Measurements from ENCODE around the gene LIMCH1.

LIMCH1 gene

DNA sequence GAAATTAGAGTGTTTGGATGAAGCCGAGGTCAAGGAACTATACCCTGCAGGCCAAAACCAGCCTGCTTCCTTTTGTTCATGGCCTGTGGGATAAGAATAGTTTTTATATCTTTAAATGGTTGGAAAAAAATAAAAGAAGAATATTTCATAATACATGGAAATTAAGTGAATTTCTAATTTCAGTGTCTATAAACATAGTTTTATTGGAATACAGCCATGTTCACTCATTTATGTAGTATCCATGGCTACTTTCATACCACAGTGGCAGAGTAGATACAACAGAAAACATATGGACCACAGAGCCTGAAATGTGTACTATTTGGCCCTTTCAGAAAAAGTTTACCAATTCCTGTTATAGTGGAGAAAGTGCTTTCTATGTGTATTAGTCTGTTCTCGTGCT, 13.6 kb downstream of the LIMCH1 start:
- CTCF ChIA-PET = no interaction called here
- POLR2A ChIA-PET = no interaction called here
- TF ChIP-seq, protein P1, sequence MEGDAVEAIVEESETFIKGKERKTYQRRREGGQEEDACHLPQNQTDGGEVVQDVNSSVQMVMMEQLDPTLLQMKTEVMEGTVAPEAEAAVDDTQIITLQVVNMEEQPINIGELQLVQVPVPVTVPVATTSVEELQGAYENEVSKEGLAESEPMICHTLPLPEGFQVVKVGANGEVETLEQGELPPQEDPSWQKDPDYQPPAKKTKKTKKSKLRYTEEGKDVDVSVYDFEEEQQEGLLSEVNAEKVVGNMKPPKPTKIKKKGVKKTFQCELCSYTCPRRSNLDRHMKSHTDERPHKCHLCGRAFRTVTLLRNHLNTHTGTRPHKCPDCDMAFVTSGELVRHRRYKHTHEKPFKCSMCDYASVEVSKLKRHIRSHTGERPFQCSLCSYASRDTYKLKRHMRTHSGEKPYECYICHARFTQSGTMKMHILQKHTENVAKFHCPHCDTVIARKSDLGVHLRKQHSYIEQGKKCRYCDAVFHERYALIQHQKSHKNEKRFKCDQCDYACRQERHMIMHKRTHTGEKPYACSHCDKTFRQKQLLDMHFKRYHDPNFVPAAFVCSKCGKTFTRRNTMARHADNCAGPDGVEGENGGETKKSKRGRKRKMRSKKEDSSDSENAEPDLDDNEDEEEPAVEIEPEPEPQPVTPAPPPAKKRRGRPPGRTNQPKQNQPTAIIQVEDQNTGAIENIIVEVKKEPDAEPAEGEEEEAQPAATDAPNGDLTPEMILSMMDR (IDR thresholded peaks at IDR 0.05; ENCODE audit: control extremely low read depth, extremely low read depth, low read depth, missing control alignments) = no peak
- DNase-seq (ENCODE audit: extremely low spot score) = no peak

DNA sequence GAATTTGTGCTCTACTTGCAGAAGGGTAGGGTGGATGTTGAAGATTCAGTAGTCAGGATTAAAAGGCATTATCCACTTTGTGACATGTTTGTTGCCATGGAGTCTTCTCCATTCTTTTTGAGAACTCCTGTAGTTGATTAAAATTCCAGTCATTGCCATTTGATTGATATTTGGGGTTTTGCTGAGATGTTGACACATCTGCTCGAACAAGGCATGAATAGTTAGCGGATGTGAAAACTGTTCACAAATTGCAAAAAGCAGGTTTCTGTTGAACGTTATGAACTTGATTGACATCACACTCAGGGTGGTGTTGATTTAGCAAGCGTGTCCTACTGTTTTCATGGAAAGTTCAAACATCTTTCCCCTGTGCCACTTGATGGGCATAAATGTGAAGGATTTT, 16.9 kb downstream of the LIMCH1 start:
- TF ChIP-seq, protein P1 (IDR thresholded peaks at IDR 0.05; ENCODE audit: control extremely low read depth, extremely low read depth, low read depth, missing control alignments) = no peak
- ChIA-PET CTCF (no interaction called here), POLR2A (no interaction called here)
- no peak for DNase-seq (ENCODE audit: extremely low spot score)

DNA sequence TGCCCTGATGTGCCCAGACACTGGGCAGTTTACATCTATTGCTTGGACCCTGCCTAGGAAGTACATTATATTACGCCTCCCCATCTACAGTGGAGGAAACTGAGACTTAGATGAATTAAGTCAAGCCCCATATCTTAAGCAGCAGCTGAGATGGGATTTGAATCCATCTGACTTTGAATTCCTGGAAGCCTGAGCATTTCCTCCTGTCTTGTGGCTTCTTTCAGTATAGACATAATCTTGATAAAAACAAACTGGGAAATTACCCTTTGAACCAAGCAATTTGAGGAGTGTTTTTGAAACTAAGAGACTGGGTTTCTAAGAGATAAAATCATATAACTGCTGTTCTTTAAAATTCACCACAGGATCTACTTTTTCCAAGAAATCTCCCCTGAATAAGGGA, 18.6 kb downstream of the LIMCH1 start:
- ChIA-PET POLR2A (no interaction called here), CTCF (no interaction called here)
- DNase-seq (ENCODE audit: extremely low spot score) = no peak
- TF ChIP-seq, protein P1 (IDR thresholded peaks at IDR 0.05; ENCODE audit: control extremely low read depth, extremely low read depth, low read depth, missing control alignments) = no peak

DNA sequence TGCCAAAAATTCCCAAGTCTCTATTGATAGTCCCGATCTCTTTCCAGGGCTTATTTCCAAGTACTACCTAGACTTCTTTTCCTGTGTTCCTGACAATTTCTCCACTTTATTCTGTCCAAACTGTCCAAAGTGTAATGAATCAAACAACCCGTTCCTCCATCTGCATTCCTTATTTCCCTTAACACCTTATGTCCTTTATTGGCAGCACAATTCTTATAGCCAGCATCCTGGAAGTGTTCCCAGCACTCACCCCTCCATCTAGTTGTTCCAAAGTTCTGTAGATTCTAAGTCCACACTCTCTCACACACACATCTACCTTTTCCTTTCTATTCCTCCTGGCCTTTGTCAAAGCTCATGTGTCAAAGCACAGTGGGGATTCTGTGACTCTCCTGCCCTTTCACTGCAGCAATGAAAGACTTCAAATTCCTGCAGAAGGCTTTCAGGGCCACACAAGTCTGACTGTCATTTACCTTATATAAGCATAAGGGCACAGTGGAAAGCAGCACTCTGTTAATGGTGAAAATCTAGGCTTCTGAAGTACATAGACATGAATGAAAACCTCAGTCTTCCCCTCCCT, 22.1 kb downstream of the LIMCH1 start:
- TF ChIP-seq, protein P1 (IDR thresholded peaks at IDR 0.05; ENCODE audit: control extremely low read depth, extremely low read depth, low read depth, missing control alignments) = no peak
- ChIA-PET CTCF (no interaction called here), POLR2A (no interaction called here)
- no peak for DNase-seq (ENCODE audit: extremely low spot score)

DNA sequence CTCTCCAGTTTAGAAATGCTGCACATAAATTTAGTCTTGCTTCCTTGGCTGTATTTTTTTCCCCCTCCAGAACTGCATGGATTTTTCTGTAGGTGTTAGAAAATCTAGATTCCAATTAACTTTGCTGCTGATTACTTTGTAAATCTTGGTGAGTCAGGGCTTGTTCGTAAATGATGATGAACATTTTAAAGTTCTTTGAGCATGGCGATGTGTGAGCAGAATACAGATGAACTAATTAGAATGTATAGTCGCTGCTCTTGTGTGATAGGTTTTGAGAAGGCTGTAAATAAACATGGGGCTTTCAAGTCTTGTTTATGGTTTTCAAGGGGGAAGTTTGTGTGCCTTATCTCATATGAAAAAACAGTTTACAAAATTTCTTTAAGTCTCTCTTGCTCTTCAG, 23.3 kb downstream of the LIMCH1 start:
- DNase-seq (ENCODE audit: extremely low spot score) = no peak
- TF ChIP-seq, protein P1 (IDR thresholded peaks at IDR 0.05; ENCODE audit: control extremely low read depth, extremely low read depth, low read depth, missing control alignments) = no peak
- ChIA-PET POLR2A (no interaction called here), CTCF (no interaction called here)

DNA sequence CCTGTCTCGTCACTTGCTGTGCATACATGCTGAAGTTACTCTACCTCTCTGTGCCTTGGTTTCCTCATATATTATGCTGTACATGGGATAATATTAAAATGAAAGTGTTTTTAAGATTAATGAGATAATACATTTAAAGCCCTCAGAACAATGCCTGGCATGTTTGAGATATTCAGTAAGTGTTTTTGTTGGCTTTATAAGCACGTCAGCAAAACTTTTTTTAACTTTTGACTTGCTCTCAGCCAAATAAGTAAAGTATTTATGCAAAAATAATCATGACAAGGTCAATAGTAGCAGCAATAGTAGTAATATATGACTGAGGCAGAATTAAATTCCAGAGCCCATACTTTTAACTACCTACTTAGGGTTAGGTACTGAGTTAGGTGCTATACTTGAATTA, 29.2 kb downstream of the LIMCH1 start:
- CTCF ChIA-PET = interaction anchor here (1.2 kb wide), 1 partner anchor 8 kb away, joined by 3 read pairs; no protein-coding TSS in a partner anchor
- TF ChIP-seq, protein P1 (IDR thresholded peaks at IDR 0.05; ENCODE audit: control extremely low read depth, extremely low read depth, low read depth, missing control alignments) = no peak
- no peak for DNase-seq (ENCODE audit: extremely low spot score)
- POLR2A ChIA-PET = no interaction called here

DNA sequence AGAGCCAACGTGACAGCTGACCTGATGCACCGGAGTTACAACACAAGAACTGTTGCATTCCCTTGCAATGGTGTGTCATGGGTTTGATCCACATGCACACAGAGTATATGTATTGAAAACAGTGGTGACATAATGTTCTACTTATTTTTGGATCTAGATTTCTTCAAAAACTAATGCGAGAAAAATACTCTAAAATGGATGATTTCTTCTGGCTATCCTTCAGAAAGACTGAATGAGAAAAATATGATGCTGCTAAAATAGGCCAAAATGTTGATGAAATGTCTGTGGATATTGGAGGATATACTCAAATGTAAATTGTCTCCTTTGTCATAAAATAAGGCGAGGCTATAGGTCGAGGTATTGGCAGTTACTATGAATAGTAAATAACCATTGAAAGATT, 30.4 kb downstream of the LIMCH1 start:
- POLR2A ChIA-PET = no interaction called here
- TF ChIP-seq, protein P1 (IDR thresholded peaks at IDR 0.05; ENCODE audit: control extremely low read depth, extremely low read depth, low read depth, missing control alignments) = no peak

More for the DNA sequence above, 30.4 kb downstream of the LIMCH1 start:
- DNase-seq (ENCODE audit: extremely low spot score) = no peak
- CTCF ChIA-PET = interaction anchor here (1.2 kb wide), 1 partner anchor 11 kb away, joined by 3 read pairs; no protein-coding TSS in a partner anchor
